Measurements from ENCODE around the gene GRB10. TPM values are rescaled to one million over a fixed set of nuclear protein-coding genes. Genes with fewer than 3 reads are reported as not detected.

Gene GRB10
- total RNA-seq, 2 donors from 2014 or later, result 13.8 to 16.1 TPM

GRCh38 chr7:50620433-50620832, 162.3 kb downstream of the GRB10 start:
- intact Hi-C loops (cut with DNase I, micrococcal nuclease), result no loop called here
- ATAC-seq (no peak), DNase-seq (no peak)

DNA sequence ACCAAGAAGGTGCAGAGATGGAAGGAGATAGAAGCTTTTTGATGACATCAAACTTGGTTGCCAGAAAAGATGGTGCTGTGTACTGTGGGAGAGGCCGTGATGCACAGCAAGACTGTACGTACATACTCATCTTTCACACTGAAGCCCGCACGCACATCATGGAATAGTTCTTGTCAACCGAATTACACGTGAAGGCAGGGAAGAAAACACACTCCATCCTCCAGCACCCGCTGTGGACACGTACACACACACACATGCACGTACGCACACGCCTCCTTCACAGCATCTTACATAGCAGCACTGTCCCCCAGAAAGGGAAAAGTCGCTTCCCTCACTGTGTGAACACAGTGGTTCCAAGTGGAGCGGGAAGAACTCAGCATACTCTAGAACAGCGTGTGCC, 163.0 kb downstream of the GRB10 start:
- ATAC-seq (no peak), DNase-seq (no peak)
- intact Hi-C loops (cut with DNase I, micrococcal nuclease), result no loop called here

DNA sequence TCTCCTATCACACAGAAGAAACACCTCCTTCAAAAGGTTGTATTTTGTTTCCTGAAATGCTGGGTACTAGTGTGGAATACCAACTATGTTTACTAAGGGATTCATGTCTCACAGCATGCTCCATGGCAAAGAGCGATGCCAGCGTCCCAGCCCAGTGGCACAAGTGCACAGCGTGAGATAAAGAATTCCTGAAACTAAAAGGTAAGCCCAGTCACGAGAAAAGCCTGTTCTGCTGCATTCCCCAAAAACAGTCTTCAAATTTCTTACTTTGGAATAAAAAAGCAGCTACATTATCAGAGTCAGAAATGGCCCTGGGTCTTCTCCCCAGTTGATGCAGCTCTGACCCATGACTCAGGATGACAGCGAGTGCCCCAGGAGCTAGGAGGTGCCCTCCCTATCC, 164.4 kb downstream of the GRB10 start:
- no peak for ATAC-seq
- intact Hi-C loops (cut with DNase I, micrococcal nuclease), result no loop called here
- DNase-seq, result no peak

DNA sequence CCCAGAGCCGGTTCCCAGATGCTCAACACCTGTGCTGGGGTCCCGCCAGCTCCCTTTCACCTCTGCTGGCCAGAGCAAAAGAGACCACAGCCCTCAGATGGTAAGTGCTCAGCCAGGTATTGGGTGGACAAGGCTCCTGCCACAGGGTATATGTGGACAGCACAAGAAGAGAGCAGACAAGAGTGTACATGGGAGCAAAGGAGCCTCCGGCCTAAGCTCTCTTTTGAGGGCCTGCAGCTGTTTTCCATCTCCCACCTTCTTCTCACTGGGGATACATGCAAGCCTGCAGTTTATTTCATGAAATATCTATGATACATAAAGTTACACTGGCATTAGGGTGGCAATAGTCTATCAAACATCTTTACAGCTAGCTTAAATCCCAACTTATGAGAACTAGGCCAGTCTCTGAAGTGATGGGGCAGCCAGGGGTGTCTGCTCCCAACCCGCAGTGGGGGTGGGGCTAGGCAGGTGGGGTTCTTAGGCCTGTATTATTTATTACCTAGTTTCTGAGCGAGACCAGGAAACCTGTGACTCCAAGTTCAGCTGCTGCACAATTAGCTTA, 167.1 kb downstream of the GRB10 start:
- no peak for DNase-seq
- peak; percentile 12 for ATAC-seq
- intact Hi-C loops (cut with DNase I, micrococcal nuclease), result no loop called here

GRCh38 chr7:50614721-50615518, 167.8 kb downstream of the GRB10 start:
- ATAC-seq, result peak; percentile 93
- peak; percentile 47 to 60 for DNase-seq
- intact Hi-C loops (cut with DNase I, micrococcal nuclease), result no loop called here

GRCh38 chr7:50613473-50613872, 169.2 kb downstream of the GRB10 start:
- no peak for DNase-seq
- no peak for ATAC-seq
- intact Hi-C loops (cut with DNase I, micrococcal nuclease), result no loop called here

DNA sequence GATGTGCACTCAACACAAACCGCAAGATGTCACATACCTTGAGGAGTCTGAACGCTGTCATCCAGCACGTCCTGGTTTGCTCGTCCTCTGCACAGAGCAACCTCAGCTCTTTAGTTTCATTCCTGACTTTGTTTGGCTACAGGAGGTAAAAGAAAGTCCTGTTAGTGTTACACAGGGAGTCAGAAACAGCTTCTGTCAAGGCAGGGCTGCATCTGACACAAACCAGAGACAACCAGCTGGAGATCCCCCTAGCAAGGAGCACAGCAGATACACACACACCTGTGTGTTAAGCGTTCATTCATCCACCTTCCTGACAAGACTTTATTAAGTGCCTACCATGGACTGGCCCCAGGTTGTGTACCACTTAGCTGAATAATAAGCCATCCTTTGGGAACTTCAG, 170.0 kb downstream of the GRB10 start:
- DNase-seq, result no peak
- no peak for ATAC-seq
- intact Hi-C loops (cut with DNase I, micrococcal nuclease), result no loop called here

DNA sequence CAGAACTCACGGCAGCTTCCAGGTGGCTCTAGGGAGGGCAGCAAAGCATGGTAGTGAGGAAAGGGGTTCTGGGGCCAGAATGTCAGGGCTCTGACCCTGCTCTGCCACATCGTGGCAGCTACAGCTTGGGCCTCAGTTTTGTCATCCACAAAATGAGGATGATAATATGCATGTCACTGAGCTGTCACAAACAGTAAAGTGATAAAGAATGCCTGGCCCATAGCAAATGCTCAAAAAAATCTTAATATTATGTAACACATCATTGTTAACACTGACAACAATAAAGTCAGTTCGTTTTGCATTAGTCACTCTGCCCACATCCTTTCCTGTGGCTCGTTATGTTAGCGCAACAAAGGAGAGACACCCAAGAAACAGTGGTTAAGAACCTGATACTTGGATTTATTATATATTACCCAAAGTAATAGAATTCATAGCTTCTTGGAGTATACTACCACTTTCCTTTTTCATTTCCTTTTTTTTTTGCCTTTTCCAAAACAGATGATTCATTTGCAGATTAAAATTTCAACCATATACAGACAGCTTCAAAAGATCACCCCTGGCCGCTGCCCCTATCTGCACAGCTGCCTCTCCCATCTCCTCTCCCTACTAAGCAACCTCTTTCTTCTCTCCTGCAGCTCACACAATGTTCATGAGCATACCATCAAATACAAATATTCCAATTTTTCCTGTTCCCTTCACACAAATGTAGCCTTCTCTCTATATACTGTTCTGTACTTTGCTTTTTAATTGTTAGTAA, 172.0 kb downstream of the GRB10 start:
- ATAC-seq (no peak), DNase-seq (no peak)
- intact Hi-C loops (cut with DNase I, micrococcal nuclease), result no loop called here

- intact Hi-C loops (cut with DNase I, micrococcal nuclease), result no loop called here
- peak; percentile 85 for ATAC-seq
- no peak for DNase-seq
These were observed 174.3 kb downstream of the GRB10 start for GRCh38 chr7:50608196-50608906.

- intact Hi-C loops (cut with DNase I, micrococcal nuclease), result no loop called here
- no peak for ATAC-seq
- no peak for DNase-seq
These were observed 175.1 kb downstream of the GRB10 start for GRCh38 chr7:50607524-50608125.

DNA sequence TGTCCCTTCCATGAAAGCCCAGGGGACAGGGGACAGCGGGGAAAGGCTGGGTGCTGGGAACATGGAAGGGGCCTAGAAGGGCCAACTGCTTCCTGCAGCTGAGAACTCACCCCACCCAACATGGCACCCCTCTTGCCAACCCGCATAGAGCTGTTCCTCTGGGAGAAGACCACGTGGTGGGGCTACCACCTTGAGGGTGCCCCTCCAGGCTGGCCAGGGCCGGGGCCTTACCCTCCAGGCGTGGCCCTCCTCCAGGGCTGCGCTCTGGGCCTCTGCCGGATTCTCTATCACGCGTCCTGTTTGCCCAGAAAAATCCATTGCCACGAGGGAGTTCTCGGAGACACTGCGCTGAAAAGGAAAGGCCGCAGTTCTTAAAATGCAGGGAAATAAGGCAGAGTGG, 177.6 kb downstream of the GRB10 start:
- intact Hi-C loops (cut with DNase I, micrococcal nuclease), result no loop called here
- no peak for ATAC-seq
- DNase-seq, result no peak

GRCh38 chr7:50603287-50603686, 179.4 kb downstream of the GRB10 start:
- no peak for ATAC-seq

GRCh38 chr7:50599385-50599784, 183.3 kb downstream of the GRB10 start:
- DNase-seq (no peak), ATAC-seq (no peak)
- intact Hi-C loops (cut with DNase I, micrococcal nuclease), result no loop called here

More at GRCh38 chr7:50603287-50603686, 179.4 kb downstream of the GRB10 start:
- DNase-seq, result no peak
- intact Hi-C loops (cut with DNase I, micrococcal nuclease), result no loop called here

GRCh38 chr7:50598460-50599343, 184.0 kb downstream of the GRB10 start:
- ATAC-seq, result no peak
- no peak for DNase-seq
- intact Hi-C loops (cut with DNase I, micrococcal nuclease), result no loop called here

GRCh38 chr7:50596484-50596883, 186.2 kb downstream of the GRB10 start:
- intact Hi-C loops (cut with DNase I, micrococcal nuclease), result no loop called here
- ATAC-seq (no peak), DNase-seq (no peak)

- intact Hi-C loops (cut with DNase I, micrococcal nuclease), result no loop called here
These were observed 187.1 kb downstream of the GRB10 start for GRCh38 chr7:50595491-50596102.

DNA sequence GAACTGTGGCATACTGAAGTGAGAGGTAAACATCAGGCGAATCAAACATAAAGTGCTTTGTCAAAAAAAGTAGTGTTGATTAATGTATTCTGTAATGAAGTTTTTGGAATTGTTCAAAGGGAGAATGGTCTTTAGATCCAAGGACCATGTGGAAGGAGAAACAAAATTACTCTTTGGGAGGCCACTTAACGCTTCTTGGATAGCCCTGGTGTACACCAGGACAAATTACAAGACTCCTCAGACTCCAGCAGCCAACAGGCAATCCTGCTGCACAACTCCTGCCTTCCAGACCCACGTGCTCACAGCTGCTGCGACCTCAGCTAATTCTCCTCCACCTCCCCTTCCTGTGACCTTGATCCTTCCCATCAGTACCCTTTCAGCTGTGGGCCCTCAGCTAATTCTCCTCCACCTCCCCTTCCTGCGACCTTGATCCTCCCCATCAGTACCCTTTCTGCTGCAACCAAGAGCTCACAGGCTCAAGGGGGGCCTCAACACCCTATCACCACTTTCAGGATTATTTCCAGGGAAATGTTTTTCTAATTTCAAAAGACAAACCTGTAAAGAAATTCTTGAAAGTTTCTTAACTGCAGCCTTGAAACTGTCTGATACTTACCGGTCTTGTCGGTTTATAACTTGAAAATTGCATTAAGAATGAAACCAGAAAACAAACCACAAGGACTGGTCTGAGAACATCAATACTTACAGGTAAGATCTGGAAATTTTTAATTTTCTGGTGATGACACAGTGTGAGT, 187.8 kb downstream of the GRB10 start:
- no peak for ATAC-seq
- intact Hi-C loops (cut with DNase I, micrococcal nuclease), result no loop called here
- no peak for DNase-seq

More at GRCh38 chr7:50595491-50596102, 187.1 kb downstream of the GRB10 start:
- ATAC-seq, result peak; percentile 84
- peak; percentile 31 to 38 for DNase-seq

All from left colon (tissue), 2 donors.